ENCODE results near the gene STH.

DNA sequence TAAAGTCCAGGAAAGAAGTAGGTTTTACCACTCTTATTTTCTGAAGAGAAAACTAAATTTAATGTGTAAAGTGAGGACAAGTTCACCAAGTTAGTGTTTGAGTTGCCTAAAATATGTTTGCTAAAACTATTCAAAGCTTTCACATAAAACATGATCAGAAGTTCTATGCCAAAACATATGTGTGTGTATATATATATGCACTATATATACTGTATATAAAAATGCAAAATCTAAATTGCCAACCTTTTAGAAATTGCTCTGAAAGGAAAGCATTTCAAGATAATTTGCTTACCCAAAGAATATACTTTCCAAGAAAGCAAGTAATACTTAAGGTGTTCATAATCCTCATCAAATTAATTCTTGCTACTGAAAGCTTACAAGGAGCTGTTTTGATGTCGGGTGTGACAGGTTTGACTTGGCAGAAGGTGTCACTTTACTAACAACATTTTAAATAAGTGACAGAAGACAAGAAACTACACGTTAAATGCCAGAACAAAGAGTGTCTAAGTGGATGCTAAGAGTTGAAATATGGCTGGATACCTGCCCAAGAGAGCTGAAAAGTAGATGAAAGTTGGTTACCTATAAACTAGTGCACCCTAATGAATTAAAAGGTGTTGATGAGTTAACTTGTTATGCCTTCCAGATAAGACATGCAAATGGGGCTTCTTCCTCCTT is 32.3 kb upstream of the STH start:
- TF ChIP-seq, protein P1, sequence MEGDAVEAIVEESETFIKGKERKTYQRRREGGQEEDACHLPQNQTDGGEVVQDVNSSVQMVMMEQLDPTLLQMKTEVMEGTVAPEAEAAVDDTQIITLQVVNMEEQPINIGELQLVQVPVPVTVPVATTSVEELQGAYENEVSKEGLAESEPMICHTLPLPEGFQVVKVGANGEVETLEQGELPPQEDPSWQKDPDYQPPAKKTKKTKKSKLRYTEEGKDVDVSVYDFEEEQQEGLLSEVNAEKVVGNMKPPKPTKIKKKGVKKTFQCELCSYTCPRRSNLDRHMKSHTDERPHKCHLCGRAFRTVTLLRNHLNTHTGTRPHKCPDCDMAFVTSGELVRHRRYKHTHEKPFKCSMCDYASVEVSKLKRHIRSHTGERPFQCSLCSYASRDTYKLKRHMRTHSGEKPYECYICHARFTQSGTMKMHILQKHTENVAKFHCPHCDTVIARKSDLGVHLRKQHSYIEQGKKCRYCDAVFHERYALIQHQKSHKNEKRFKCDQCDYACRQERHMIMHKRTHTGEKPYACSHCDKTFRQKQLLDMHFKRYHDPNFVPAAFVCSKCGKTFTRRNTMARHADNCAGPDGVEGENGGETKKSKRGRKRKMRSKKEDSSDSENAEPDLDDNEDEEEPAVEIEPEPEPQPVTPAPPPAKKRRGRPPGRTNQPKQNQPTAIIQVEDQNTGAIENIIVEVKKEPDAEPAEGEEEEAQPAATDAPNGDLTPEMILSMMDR (conservative IDR thresholded peaks at IDR 0.05 in 1 of 2, IDR thresholded peaks at IDR 0.05 in 1 of 2; ENCODE audit: extremely low read depth in 1 of 2, insufficient read depth in 1 of 2, low read depth in 1 of 2, low read length in 2 of 2), result no peak
- TF ChIP-seq EZH2 (IDR thresholded peaks at IDR 0.05; ENCODE audit: borderline replicate concordance, low read length), result no peak

Data from mammary epithelial cell (primary cell).